Measurements from ENCODE around the gene MTMR6. TPM values are rescaled to one million over a fixed set of nuclear protein-coding genes. Genes with fewer than 3 reads are reported as not detected.

Gene MTMR6
- total and polyA plus RNA-seq, 2 experiments from 2014 or later = 6.9 to 17.2 TPM

GRCh38 chr13:25218019-25218418, 69.3 kb downstream of the MTMR6 start:
- Histone ChIP-seq H3K4me1 (ENCODE audit: insufficient read depth) (no peaks in the 10 kb centered on the region), H3K36me3 (replicated peaks; ENCODE audit: insufficient read depth, low read depth) (no peaks in the 10 kb centered on the region), H3K4me2 (no peak overlapping the region), H3K9me3 (ENCODE audit: low read depth) (no peaks in the 10 kb centered on the region), H3K79me2 (no peaks in the 10 kb centered on the region), H3K9me2 (replicated peaks; ENCODE audit: insufficient read depth) (no peaks in the 10 kb centered on the region), H3K27ac (no peak overlapping the region), H4K20me1 (ENCODE audit: insufficient read depth, poor library complexity, severe bottlenecking) (no peaks in the 10 kb centered on the region), H3K4me3 (no peak overlapping the region), H2AFZ (no peak overlapping the region), H3K27me3 (no peaks in the 10 kb centered on the region)
- DNase-seq (ENCODE audit: low spot score) = no peak
- TF ChIP-seq EZH2phosphoT487 (IDR thresholded peaks at IDR 0.05; ENCODE audit: low read depth, severe bottlenecking, unreplicated experiment) (no peak), EZH2 (IDR thresholded peaks at IDR 0.05; ENCODE audit: borderline replicate concordance) (no peak)
- TF ChIP-seq, protein P1, sequence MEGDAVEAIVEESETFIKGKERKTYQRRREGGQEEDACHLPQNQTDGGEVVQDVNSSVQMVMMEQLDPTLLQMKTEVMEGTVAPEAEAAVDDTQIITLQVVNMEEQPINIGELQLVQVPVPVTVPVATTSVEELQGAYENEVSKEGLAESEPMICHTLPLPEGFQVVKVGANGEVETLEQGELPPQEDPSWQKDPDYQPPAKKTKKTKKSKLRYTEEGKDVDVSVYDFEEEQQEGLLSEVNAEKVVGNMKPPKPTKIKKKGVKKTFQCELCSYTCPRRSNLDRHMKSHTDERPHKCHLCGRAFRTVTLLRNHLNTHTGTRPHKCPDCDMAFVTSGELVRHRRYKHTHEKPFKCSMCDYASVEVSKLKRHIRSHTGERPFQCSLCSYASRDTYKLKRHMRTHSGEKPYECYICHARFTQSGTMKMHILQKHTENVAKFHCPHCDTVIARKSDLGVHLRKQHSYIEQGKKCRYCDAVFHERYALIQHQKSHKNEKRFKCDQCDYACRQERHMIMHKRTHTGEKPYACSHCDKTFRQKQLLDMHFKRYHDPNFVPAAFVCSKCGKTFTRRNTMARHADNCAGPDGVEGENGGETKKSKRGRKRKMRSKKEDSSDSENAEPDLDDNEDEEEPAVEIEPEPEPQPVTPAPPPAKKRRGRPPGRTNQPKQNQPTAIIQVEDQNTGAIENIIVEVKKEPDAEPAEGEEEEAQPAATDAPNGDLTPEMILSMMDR (IDR thresholded peaks at IDR 0.05; ENCODE audit: poor library complexity) = no peak
- 94% methylated on average over 5 of the region's 5 CpGs for WGBS (ENCODE audit: low lambda C conversion rate, missing lambda C conversion rate)

DNA sequence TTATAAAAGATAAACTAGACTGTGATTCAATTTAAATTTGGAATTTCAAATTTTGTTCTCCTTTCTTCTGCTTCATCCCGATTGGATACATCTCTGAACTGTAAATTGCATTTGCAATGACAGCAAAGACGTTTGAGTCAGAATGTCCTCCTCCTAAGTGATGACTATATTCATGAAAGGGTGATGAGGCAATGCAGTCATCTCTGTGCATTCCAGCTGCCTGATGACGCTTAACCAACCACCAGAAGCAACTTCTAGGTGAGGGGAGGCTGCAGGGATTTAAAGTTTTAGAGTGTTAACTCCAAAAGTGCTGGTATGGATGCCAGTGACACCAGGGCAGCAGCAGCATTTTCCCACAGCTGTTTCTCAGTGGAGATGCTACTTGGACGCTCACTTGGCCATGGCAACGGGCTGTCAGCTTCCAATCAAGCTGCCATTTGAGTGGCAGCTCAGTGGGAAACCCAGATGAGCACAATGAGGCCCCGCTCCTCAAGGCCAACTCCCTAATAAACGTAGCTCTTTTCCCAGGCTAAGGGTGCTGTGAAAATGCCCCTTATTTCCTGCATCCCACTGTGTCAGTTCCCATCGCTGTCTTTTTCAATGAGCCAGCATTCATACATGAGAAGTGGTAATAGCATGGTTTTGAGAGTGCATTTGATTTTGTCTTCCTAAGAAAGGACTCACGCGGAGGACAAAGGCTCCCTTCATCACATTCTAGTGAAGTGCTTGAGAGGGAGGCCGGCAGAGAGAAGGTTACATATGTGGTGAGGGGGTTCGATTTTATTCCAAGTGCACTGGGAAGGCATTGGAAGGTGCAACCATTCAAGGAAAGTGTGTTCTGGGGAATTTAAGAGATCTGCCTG, 70.0 kb downstream of the MTMR6 start:
- no peak overlapping the region for H2AFZ ChIP-seq
- no peaks in the 10 kb centered on the region for H3K9me3 ChIP-seq (ENCODE audit: low read depth)
- no peaks in the 10 kb centered on the region for H3K9me2 ChIP-seq (replicated peaks; ENCODE audit: insufficient read depth)
- no peaks in the 10 kb centered on the region for H3K4me1 ChIP-seq (ENCODE audit: insufficient read depth)
- no peaks in the 10 kb centered on the region for H3K27me3 ChIP-seq
- WGBS (ENCODE audit: low lambda C conversion rate, missing lambda C conversion rate) = 65% methylated on average over 12 of the region's 12 CpGs
- TF ChIP-seq EZH2phosphoT487 (IDR thresholded peaks at IDR 0.05; ENCODE audit: low read depth, severe bottlenecking, unreplicated experiment) (no peak), EZH2 (IDR thresholded peaks at IDR 0.05; ENCODE audit: borderline replicate concordance) (no peak)
- TF ChIP-seq, protein P1 (IDR thresholded peaks at IDR 0.05; ENCODE audit: poor library complexity) = no peak
- DNase-seq (ENCODE audit: low spot score) = no peak
- H3K4me3 ChIP-seq = no peak overlapping the region
- no peaks in the 10 kb centered on the region for H3K36me3 ChIP-seq (replicated peaks; ENCODE audit: insufficient read depth, low read depth)
- H3K4me2 ChIP-seq = no peak overlapping the region
- no peak overlapping the region for H3K27ac ChIP-seq
- H4K20me1 ChIP-seq (ENCODE audit: insufficient read depth, poor library complexity, severe bottlenecking) = no peaks in the 10 kb centered on the region
- H3K79me2 ChIP-seq = no peaks in the 10 kb centered on the region

DNA sequence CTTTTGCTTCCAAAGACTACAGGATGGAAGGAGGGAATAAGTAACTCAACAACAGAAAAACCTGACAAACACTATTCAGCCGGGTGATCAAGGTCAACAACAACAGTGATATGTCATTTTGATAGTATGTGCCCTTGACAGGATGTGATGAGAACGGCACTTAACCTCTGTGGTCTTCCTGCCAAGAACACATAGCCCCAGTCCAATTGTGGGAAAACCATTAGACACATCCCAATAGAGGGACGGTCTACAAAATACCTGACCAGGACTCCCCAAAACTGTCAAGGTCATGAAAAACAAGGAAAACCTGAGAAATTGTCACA, 72.1 kb downstream of the MTMR6 start:
- Histone ChIP-seq H3K36me3 (replicated peaks; ENCODE audit: insufficient read depth, low read depth) (no peaks in the 10 kb centered on the region), H2AFZ (no peak overlapping the region), H3K4me3 (no peak overlapping the region), H4K20me1 (ENCODE audit: insufficient read depth, poor library complexity, severe bottlenecking) (no peaks in the 10 kb centered on the region), H3K9me3 (ENCODE audit: low read depth) (no peaks in the 10 kb centered on the region), H3K4me2 (no peak overlapping the region), H3K27ac (no peak overlapping the region), H3K79me2 (no peaks in the 10 kb centered on the region), H3K27me3 (no peaks in the 10 kb centered on the region), H3K9me2 (replicated peaks; ENCODE audit: insufficient read depth) (no peaks in the 10 kb centered on the region), H3K4me1 (ENCODE audit: insufficient read depth) (no peaks in the 10 kb centered on the region)
- 84% methylated on average over 3 of the region's 3 CpGs for WGBS (ENCODE audit: low lambda C conversion rate, missing lambda C conversion rate)
- DNase-seq (ENCODE audit: low spot score) = no peak
- TF ChIP-seq, protein P1 (IDR thresholded peaks at IDR 0.05; ENCODE audit: poor library complexity) = no peak
- TF ChIP-seq EZH2 (IDR thresholded peaks at IDR 0.05; ENCODE audit: borderline replicate concordance) (no peak), EZH2phosphoT487 (IDR thresholded peaks at IDR 0.05; ENCODE audit: low read depth, severe bottlenecking, unreplicated experiment) (no peak)

All from hepatocyte (in vitro differentiated cells).